HG03060 (cell line): Measurements from ENCODE around the gene GPR152.
"Not testable (repeated sequence)": the region's sequence is repeated elsewhere in the genome, so short reads cannot be mapped to it uniquely, and the experiment has no call there.

Experiments used
- ATAC-seq: cut with Tn5 transposase; IDR thresholded peaks from one replicate; pipeline ENCODE4 v1.9.1; 2021; ENCODE audit warnings: low read depth, moderate number of reproducible peaks; ENCODE audit not compliant: unreplicated experiment

Gene GPR152

GRCh38 chr11:67489885-67490726 is 37.6 kb upstream of the GPR152 start:
- no peak for ATAC-seq

GRCh38 chr11:67489203-67489884 is 36.8 kb upstream of the GPR152 start:
- ATAC-seq, result no peak

- ATAC-seq, result no peak
Measured at GRCh38 chr11:67486481-67487195, 34.1 kb upstream of the GPR152 start.

GRCh38 chr11:67485873-67486361 is 33.4 kb upstream of the GPR152 start:
- not testable (repeated sequence) for ATAC-seq

- no peak for ATAC-seq
Measured at GRCh38 chr11:67484847-67485311, 32.4 kb upstream of the GPR152 start.

GRCh38 chr11:67483831-67484665 is 31.5 kb upstream of the GPR152 start:
- no peak for ATAC-seq

- peak; percentile 52 for ATAC-seq
Measured at GRCh38 chr11:67482827-67483798, 30.6 kb upstream of the GPR152 start, which contains the start of gene AIP. Gene AIP, plus strand, starts transcription at chr11:67483026. Its CDS starts 133 bp downstream, at chr11:67483159.

GRCh38 chr11:67482275-67482826 is 29.8 kb upstream of the GPR152 start:
- no peak for ATAC-seq

GRCh38 chr11:67477344-67478050 is 25.0 kb upstream of the GPR152 start:
- ATAC-seq, result not testable (repeated sequence)

- not testable (repeated sequence) for ATAC-seq
Measured at GRCh38 chr11:67476692-67477091, 24.2 kb upstream of the GPR152 start.

GRCh38 chr11:67472882-67473281 is 20.4 kb upstream of the GPR152 start:
- no peak for ATAC-seq

GRCh38 chr11:67470337-67471002 is 17.9 kb upstream of the GPR152 start:
- ATAC-seq, result no peak

GRCh38 chr11:67469508-67469811 is 16.9 kb upstream of the GPR152 start:
- no peak for ATAC-seq

GRCh38 chr11:67468759-67469507 is 16.4 kb upstream of the GPR152 start, which contains the start of gene TMEM134:
Gene TMEM134, minus strand, starts transcription at chr11:67469251. Its CDS starts 59 bp downstream, at chr11:67469192.
- ATAC-seq, result peak; percentile 28

- ATAC-seq, result no peak
Measured at GRCh38 chr11:67468456-67468758, 15.9 kb upstream of the GPR152 start.

GRCh38 chr11:67468056-67468455 is 15.5 kb upstream of the GPR152 start:
- no peak for ATAC-seq
